Body of pancreas (tissue), 4 donors: ENCODE data around the gene PRLHR.

Experiments used
- POLR2A ChIP-seq, 3 donors: fragments of 450-650 bp; IDR thresholded peaks; one replicate each; pipeline ENCODE4 v1.6.1; 2016; ENCODE audit warnings: antibody characterized with exemption in 3 of 3, mild to moderate bottlenecking in 2 of 3
- TF ChIP-seq, protein P1 (sequence below), 7 experiments: fragments of 450-650 bp in 4 of 7; fragments of 200-600 bp in 3 of 7; sonication (generic) in 3 of 7; IDR thresholded peaks; one replicate each; pipeline ENCODE4 v1.5.1; 2016 to 2019; ENCODE audit warnings: antibody characterized with exemption in 7 of 7

DNA sequence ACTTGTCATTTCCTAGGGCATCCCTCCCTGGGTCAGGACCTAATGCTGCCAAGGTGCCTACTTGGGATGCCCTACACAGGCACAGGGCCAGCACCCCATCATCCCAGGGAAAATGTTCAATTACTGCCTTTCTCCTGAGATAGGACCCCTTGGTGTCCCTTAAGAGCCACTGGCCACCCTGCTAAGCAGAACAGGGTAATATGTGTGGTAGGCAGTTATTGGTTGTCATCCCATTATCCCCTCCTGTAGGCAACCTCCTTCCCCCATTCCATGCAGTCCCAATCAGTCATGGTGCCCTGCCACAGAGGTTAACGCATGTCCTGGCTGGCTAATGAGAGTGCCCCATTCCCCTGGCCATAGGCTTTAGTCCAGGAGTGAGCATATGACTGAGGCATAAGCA lies 53.2 kb downstream of the PRLHR start:
- TF ChIP-seq, protein P1, sequence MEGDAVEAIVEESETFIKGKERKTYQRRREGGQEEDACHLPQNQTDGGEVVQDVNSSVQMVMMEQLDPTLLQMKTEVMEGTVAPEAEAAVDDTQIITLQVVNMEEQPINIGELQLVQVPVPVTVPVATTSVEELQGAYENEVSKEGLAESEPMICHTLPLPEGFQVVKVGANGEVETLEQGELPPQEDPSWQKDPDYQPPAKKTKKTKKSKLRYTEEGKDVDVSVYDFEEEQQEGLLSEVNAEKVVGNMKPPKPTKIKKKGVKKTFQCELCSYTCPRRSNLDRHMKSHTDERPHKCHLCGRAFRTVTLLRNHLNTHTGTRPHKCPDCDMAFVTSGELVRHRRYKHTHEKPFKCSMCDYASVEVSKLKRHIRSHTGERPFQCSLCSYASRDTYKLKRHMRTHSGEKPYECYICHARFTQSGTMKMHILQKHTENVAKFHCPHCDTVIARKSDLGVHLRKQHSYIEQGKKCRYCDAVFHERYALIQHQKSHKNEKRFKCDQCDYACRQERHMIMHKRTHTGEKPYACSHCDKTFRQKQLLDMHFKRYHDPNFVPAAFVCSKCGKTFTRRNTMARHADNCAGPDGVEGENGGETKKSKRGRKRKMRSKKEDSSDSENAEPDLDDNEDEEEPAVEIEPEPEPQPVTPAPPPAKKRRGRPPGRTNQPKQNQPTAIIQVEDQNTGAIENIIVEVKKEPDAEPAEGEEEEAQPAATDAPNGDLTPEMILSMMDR (IDR thresholded peaks at IDR 0.05): no peak
- TF ChIP-seq POLR2A (IDR thresholded peaks at IDR 0.05): no peak
